Measurements from ENCODE around the gene NCKAP5. TPM values are rescaled to one million over a fixed set of nuclear protein-coding genes. Genes with fewer than 3 reads are reported as not detected.

NCKAP5 gene
- total and polyA plus RNA-seq, 8 donors = 4.0 to 22.1 (median 14.4) TPM

DNA sequence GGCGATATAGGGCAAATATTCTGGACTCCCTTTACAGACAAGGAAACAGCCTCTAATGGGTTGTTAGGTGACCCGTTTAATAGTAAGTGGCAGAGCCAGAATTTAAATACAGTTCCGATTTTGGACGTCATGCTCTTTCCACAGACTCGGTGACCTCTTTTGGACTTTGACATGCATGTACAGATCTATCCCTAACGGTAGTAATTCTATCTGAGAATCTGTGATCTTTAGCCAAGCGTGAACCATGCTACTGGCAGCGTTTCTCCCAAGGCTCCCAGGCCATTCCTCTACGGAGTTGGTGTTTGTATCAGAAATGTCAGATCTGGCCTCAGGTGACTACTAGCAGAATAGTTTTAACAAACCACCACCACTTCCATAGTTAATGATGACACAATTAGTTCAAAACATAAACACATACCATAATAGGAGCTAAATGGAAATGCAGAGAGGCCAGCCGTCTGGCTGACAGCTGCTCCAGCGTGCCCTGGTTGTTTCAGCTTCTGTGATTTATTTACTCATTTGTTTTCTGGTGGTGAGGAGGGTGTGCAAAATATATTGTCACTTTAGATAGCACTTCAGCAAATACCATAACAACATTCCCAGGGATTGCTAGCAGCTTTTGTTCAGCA, 593.7 kb downstream of the NCKAP5 start:
- H3K4me1 ChIP-seq = no peaks in the 10 kb centered on the region
- TF ChIP-seq, protein P1, sequence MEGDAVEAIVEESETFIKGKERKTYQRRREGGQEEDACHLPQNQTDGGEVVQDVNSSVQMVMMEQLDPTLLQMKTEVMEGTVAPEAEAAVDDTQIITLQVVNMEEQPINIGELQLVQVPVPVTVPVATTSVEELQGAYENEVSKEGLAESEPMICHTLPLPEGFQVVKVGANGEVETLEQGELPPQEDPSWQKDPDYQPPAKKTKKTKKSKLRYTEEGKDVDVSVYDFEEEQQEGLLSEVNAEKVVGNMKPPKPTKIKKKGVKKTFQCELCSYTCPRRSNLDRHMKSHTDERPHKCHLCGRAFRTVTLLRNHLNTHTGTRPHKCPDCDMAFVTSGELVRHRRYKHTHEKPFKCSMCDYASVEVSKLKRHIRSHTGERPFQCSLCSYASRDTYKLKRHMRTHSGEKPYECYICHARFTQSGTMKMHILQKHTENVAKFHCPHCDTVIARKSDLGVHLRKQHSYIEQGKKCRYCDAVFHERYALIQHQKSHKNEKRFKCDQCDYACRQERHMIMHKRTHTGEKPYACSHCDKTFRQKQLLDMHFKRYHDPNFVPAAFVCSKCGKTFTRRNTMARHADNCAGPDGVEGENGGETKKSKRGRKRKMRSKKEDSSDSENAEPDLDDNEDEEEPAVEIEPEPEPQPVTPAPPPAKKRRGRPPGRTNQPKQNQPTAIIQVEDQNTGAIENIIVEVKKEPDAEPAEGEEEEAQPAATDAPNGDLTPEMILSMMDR (IDR thresholded peaks at IDR 0.05) = no peak
- DNase-seq (no peak), ATAC-seq (no peak)
- H3K4me3 ChIP-seq = no peak overlapping the region
- H3K36me3 ChIP-seq = no peaks in the 10 kb centered on the region
- no peaks in the 10 kb centered on the region for H3K27me3 ChIP-seq
- intact Hi-C loops (cut with DNase I) = no loop called here
- no peaks in the 10 kb centered on the region for H3K9me3 ChIP-seq
- H3K27ac ChIP-seq = no peak overlapping the region

DNA sequence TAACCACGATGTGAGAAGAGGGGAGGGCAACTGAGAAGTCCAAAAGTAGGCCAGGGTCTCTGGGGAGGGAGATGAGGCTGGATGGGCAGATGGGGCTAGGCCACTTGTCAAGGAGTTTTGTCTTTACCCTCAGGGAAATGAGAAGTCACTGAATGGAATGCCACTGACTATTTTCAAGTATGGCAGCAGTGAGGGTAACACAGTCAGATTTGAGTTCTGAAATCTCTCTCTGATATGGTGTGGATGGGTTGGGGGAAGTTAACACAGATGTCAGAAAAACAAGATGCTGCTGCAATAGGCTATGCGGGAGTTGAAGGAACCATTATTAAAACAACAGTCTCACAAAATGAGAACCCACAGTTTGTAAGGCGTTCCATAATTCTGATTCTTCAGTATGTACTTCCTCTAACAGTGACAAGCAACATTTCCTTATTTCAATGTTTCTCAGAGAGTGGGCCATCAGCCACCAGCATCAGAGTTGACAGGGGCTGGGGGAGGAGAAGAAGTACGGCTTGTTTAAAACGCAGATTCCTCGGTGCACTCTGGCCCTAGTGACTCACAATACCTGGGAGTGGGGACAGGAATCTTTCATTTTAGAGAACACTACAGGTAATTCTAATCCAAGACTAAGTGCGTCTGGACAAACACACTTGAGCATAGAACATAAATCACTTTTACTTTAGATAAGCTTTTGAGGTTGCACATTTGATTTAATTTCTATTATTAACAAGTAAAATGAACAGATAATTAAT, 596.8 kb downstream of the NCKAP5 start:
- H3K27me3 ChIP-seq = no peaks in the 10 kb centered on the region
- no peaks in the 10 kb centered on the region for H3K9me3 ChIP-seq
- no peaks in the 10 kb centered on the region for H3K4me1 ChIP-seq
- DNase-seq (no peak), ATAC-seq (peak; percentile 25)
- TF ChIP-seq, protein P1 (IDR thresholded peaks at IDR 0.05) = no peak
- H3K4me3 ChIP-seq = no peak overlapping the region
- no peak overlapping the region for H3K27ac ChIP-seq
- intact Hi-C loops (cut with DNase I) = no loop called here
- no peaks in the 10 kb centered on the region for H3K36me3 ChIP-seq

DNA sequence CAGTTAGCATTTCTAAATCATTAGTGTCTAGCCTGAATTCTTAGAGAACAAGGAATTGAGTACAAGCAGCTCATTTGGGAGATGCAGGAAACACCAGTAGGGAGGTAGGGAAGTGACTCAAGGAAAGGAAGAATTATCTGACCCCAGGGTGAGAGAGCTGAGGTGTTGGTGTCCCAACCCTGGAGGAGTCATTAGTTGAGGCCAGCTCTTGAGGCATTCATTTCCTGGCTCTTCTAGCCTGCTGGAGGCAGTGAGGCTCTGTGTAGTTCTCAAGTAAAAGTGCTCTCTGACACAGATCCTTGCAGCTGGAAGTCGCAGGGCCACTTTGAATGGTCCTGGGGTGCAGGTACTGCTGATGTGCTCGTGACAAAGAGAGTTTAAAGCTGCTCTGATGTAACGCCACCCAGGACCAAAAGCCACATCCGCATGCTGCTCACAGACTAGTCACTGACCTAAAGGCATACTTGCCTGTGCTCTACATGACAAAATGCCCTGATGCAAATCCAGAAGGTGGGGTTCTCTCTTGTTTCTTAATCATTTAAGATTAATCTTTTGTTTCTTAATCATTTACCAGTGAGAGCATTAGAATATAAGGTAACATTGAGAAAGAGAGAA, 598.8 kb downstream of the NCKAP5 start:
- intact Hi-C loops (cut with DNase I) = no loop called here
- Histone ChIP-seq H3K27me3 (no peaks in the 10 kb centered on the region), H3K27ac (no peak overlapping the region), H3K9me3 (no peaks in the 10 kb centered on the region), H3K36me3 (no peaks in the 10 kb centered on the region), H3K4me3 (no peak overlapping the region), H3K4me1 (no peaks in the 10 kb centered on the region)
- no peak for DNase-seq
- TF ChIP-seq, protein P1 (IDR thresholded peaks at IDR 0.05) = no peak
- ATAC-seq = no peak

DNA sequence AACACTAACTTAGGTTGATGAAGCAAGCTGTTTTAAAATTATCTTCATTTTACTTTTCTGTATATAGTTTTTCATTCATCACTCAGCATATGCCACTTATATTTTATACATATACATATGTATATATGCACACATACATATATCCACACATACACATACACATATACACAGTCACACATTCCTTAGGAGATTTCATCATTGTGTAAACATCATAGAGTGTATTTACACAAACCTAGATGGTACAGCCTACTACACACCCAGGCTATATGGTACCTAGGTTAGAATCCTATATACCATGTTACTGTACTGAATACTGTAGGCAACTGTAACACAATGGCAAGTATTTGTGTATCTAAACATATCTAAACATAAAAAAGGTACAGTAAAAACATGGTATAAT, 602.8 kb downstream of the NCKAP5 start:
- no peak overlapping the region for H3K4me3 ChIP-seq
- no peak for DNase-seq
- no peak overlapping the region for H3K27ac ChIP-seq
- no peak for ATAC-seq
- H3K4me1 ChIP-seq = no peaks in the 10 kb centered on the region
- TF ChIP-seq, protein P1 (IDR thresholded peaks at IDR 0.05) = no peak
- intact Hi-C loops (cut with DNase I) = no loop called here
- H3K9me3 ChIP-seq = no peaks in the 10 kb centered on the region
- no peaks in the 10 kb centered on the region for H3K27me3 ChIP-seq
- no peaks in the 10 kb centered on the region for H3K36me3 ChIP-seq

DNA sequence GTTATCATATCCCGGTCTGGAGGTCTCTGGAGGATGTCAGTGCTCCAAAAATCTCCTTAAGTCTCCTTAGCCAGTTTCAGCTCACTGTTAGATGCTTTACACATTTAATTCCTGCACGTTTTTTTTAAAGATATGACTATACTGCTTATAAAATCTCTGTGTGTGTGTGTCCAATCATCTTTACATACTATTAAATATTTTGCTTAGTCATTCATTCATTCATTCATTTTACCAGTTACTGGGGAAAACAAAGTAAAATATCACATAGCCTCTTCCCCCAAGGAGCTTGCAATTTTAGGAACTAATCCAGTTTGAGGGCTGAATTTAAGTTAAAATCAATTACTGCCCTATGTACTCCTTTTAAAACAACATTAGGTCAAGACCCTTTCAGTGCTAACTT, 605.1 kb downstream of the NCKAP5 start:
- Histone ChIP-seq H3K27me3 (no peaks in the 10 kb centered on the region), H3K9me3 (no peaks in the 10 kb centered on the region), H3K4me3 (no peak overlapping the region), H3K27ac (no peak overlapping the region), H3K4me1 (no peaks in the 10 kb centered on the region), H3K36me3 (no peaks in the 10 kb centered on the region)
- TF ChIP-seq, protein P1 (IDR thresholded peaks at IDR 0.05) = no peak
- intact Hi-C loops (cut with DNase I) = no loop called here
- ATAC-seq (no peak), DNase-seq (peak in 1 of 4 donors; percentile 2)
